ENCODE data around the gene FXYD2.
"Not testable (repeated sequence)": the region's sequence is repeated elsewhere in the genome, so short reads cannot be mapped to it uniquely, and the experiment has no call there.

GRCh38 chr11:117810056-117810451 is 14.5 kb downstream of the FXYD2 start:
- TF ChIP-seq CTCF, POLR2A (IDR thresholded peaks at IDR 0.05): not testable (repeated sequence)

All from lower leg skin (tissue), 3 donors.